ENCODE measurements around the gene HOPX.
"Not testable (repeated sequence)": the region's sequence is repeated elsewhere in the genome, so short reads cannot be mapped to it uniquely, and the experiment has no call there.

Gene HOPX, protein sequence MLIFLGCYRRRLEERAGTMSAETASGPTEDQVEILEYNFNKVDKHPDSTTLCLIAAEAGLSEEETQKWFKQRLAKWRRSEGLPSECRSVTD

DNA sequence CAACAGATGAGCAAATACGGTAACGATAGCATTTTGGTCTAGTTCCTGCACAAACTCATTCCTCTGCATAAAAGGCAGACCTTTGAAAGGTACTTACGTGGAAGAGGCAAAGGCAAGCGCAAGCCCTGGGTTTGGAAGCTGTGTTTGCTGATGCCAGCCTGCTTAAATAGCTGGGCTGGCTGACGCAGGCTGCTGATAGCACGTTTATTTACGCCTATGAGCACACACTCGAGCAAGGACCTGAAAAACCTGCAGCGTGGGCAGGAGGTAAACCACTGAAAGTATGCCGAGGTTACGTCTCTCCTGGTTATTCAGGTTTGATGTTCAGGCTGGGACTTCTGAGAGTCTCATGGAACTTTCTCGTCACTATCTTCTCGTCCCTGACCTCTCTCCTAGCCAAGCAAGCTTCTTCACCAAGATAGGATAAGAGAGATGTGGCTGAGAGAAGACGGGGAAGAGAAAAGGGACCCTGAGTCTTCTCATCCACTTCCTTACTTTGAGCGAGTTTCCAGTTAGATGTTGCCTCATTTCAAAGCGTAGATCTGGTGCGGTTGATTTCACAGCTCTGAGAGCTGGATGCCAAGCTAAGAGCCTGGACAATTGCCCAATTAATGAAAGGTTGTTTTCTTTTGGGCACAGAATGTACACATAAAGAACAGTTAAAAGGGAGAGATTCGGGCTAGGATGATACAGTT, at the start of gene HOPX:
Gene HOPX, minus strand, starts transcription at position 139 of the 695 bp plus-strand sequence. CDS start 23,480 bp downstream, outside the sequence.
- peak within 1 kb of the TSS; percentile 77 for H3K27ac Mint-ChIP-seq
- H3K27me3 Mint-ChIP-seq: peaks cover 5 to 24% of the 10 kb centered on the region in 2 donors
- H3K4me1 Mint-ChIP-seq: peaks cover 17 to 25% of the 10 kb centered on the region in 2 donors
- ATAC-seq (replicated peaks): peak; percentile 88 to 95
- H3K36me3 Mint-ChIP-seq: no peaks in the 10 kb centered on the region
- H3K4me3 Mint-ChIP-seq: peak within 1 kb of the TSS in 1 of 2 donors; percentile 44
- peak; percentile 58 for DNase-seq
- no peaks in the 10 kb centered on the region for H3K9me3 Mint-ChIP-seq

DNA sequence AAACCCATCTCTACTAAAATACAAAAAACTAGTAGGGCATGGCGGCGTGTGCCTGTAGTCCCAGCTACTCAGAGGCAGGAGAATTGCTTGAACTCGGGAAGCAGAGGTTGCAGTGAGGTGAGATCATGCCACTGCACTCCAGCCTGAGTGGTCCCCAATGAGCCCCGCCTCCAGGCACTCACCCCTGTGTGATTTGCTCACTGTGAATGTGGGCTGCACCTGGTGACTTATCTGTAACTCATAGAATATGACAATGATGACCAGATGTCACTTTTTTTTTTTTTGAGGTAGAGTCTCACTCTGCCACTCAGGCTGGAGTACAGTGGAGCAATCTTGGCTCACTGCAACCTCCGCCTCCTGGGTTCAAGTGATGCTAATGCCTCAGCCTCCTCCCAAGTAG, 49.0 kb upstream of the HOPX start:
- no peaks in the 10 kb centered on the region for H3K9me3 Mint-ChIP-seq
- no peak overlapping the region for H3K4me3 Mint-ChIP-seq
- DNase-seq (no peak), ATAC-seq (replicated peaks) (no peak)
- H3K4me1 Mint-ChIP-seq: peaks cover 7 to 14% of the 10 kb centered on the region in 2 donors
- H3K36me3 Mint-ChIP-seq: peaks cover 0 to 2% of the 10 kb centered on the region in 2 donors
- H3K27ac Mint-ChIP-seq: no peak overlapping the region
- peaks cover 0 to 3% of the 10 kb centered on the region in 2 donors for H3K27me3 Mint-ChIP-seq

DNA sequence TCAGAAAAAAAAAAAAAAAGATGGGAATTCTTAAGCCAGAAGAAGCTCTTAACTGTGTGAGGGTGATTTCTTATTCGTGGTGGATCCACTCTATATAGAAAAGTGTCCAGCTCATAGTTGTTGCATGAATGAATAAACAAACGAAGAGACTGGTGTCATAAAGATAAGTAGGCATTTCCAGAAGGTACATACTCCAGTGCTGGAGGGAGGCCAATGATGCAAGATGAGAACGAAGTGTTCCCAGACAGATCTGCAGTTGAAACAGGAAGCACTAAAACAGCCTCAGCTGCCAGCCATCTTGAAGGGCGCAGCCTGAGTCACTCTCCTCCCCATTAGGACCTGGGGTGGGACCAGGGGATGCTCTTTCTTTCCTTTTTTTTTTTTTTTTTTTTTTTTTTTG, 47.4 kb upstream of the HOPX start:
- peaks cover 0 to 3% of the 10 kb centered on the region in 2 donors for H3K27me3 Mint-ChIP-seq
- DNase-seq: no peak
- no peak overlapping the region for H3K27ac Mint-ChIP-seq
- peaks cover 7 to 14% of the 10 kb centered on the region in 2 donors for H3K4me1 Mint-ChIP-seq
- peaks cover 0 to 2% of the 10 kb centered on the region in 2 donors for H3K36me3 Mint-ChIP-seq
- H3K4me3 Mint-ChIP-seq: no peak overlapping the region
- no peak for ATAC-seq (replicated peaks)
- H3K9me3 Mint-ChIP-seq: no peaks in the 10 kb centered on the region

DNA sequence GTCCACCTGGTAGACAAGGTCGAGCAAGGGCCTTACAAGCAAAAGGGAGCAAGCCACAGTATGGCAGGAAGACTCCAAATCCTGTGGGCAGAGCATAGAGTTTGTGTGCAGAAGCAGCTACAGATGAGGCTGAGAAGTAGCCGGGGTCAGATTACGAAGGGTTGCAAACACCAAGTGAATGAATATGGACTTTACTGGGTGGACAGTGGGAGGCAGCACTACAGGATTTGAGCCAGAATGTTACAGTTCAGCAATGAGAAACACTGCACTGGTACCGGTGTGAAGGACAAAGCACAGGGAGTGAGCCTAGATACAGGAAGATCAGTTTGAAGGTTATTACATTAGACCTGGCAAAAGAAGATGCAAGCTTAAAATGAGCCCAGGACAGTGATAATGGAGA, 46.1 kb upstream of the HOPX start:
- no peak overlapping the region for H3K27ac Mint-ChIP-seq
- H3K4me1 Mint-ChIP-seq: peaks cover 7 to 16% of the 10 kb centered on the region in 2 donors
- no peaks in the 10 kb centered on the region for H3K27me3 Mint-ChIP-seq
- ATAC-seq (replicated peaks) (no peak), DNase-seq (no peak)
- H3K36me3 Mint-ChIP-seq: peaks cover 0 to 2% of the 10 kb centered on the region in 2 donors
- no peaks in the 10 kb centered on the region for H3K9me3 Mint-ChIP-seq
- no peak overlapping the region for H3K4me3 Mint-ChIP-seq

DNA sequence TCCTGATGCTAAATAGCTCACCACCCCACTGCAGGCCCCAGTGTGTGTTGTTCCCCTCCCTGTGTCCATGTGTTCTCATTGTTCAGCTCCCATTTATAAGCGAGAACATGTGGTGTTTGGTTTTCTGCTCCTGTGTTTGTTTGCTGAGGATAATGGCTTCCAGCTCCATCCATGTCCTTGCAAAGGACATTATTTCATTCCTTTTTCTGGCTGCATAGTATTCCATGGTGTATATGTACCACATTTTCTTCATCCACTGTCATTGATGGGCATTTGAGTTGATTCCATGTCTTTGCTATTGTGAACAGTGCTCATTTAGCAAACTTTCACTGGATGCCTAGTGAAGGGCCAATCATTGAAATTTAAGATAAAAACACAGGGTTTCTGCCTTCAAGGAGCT, 45.5 kb upstream of the HOPX start:
- H3K9me3 Mint-ChIP-seq; H3K36me3 Mint-ChIP-seq; ATAC-seq (replicated peaks); H3K4me1 Mint-ChIP-seq; H3K4me3 Mint-ChIP-seq; DNase-seq; H3K27me3 Mint-ChIP-seq; H3K27ac Mint-ChIP-seq: not testable (repeated sequence)

DNA sequence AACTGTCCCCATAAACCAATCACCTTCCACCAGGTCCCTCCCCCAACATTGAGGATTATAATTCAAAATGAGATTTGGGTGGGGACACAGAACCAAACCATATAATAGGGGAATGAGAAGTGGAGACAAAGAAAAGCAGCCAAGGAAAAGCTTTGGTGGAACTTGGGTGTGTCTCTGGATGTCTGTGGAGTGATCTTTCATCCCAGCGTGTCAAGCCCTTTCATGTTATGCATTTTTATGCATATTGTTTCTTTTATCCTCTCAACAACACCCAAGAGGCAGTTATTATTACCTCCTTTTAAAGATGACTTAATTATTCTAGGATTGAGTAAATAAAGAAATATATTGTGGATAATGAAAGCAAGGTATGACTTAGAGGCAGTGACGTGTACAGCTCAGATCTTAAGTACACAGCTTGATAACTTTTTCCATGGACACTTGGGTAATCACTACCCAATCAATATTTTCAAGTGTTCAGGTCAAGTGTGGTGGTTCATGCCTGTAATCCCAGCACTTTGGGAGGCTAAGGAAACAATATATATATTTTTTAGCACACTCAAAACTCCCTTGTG, 42.6 kb upstream of the HOPX start:
- peaks cover 0 to 2% of the 10 kb centered on the region in 2 donors for H3K36me3 Mint-ChIP-seq
- H3K4me1 Mint-ChIP-seq: peaks cover 4 to 8% of the 10 kb centered on the region in 2 donors
- no peaks in the 10 kb centered on the region for H3K27me3 Mint-ChIP-seq
- DNase-seq (no peak), ATAC-seq (replicated peaks) (peak in 1 of 2 donors; percentile 52)
- H3K27ac Mint-ChIP-seq: no peak overlapping the region
- no peak overlapping the region for H3K4me3 Mint-ChIP-seq
- no peaks in the 10 kb centered on the region for H3K9me3 Mint-ChIP-seq

DNA sequence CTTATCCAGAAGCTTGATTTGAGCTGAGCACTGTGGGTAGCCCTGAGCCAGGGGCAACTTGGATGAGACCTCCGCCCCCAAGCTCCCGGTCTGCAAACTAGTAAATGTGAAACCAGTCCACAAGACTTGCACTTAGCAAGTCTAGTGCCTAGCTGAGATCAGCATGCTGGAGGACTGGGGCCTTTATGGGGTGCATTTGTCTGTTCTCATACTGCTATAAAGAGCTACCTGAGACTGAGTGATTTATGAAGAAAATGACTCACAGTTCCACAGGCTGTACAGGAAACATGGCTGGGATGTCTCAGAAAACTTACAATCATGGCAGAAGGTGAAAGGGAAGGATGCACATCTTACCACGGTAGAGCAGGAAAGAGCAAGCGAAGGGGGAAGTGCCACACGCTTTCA, 42.1 kb upstream of the HOPX start:
- Mint-ChIP-seq H3K9me3 (no peaks in the 10 kb centered on the region), H3K4me3 (no peak overlapping the region), H3K4me1 (peaks cover 4 to 8% of the 10 kb centered on the region in 2 donors), H3K27me3 (no peaks in the 10 kb centered on the region), H3K36me3 (peaks cover 0 to 2% of the 10 kb centered on the region in 2 donors), H3K27ac (no peak overlapping the region)
- DNase-seq: no peak
- peak; percentile 46 to 76 for ATAC-seq (replicated peaks)

DNA sequence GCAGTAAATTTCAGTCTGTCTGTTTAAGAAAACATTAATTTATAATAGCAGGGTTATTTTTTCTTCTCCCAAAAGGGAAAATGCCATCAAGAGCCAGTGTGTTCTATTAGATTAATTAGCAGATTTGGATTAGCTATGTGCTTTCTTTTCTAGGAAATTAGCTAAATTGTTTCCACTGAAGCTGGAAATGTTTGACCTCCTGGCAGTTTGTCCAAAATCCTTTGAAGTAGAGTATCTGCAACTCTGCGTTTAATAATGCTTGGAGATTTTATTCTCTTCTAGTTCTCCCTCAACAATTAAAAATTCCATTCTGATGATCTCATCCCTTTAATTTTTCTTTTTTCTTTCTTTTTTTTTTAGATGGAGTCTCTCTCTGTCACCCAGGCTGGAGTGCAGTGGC, 27.1 kb upstream of the HOPX start:
- Mint-ChIP-seq H3K27ac (no peak overlapping the region), H3K4me1 (no peaks in the 10 kb centered on the region), H3K36me3 (peaks cover 0 to 4% of the 10 kb centered on the region in 2 donors), H3K27me3 (no peaks in the 10 kb centered on the region), H3K4me3 (no peak overlapping the region), H3K9me3 (peaks cover 0 to 6% of the 10 kb centered on the region in 2 donors)
- no peak for ATAC-seq (replicated peaks)
- DNase-seq: no peak

DNA sequence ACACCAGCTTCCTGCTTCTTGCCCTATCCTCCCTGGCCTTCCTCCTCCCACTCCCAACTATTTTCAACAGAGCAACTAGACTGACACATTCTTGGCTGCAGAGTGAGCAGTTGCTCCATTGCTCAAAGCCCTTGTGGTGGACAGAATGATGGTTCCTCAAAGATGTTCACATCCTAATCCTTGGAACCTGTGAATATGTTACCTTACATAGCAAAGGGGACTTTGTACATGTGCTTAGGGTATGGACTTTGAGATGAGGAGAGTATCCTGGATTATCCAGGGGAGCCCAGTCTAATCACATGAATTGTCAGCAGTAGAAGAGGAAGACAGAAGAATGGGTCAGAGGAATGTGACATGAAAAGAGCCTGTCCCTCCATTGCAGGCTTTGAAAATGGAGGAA, 24.9 kb upstream of the HOPX start:
- Mint-ChIP-seq H3K27ac (no peak overlapping the region), H3K4me3 (no peak overlapping the region), H3K36me3 (no peaks in the 10 kb centered on the region), H3K4me1 (no peaks in the 10 kb centered on the region), H3K9me3 (no peaks in the 10 kb centered on the region), H3K27me3 (no peaks in the 10 kb centered on the region)
- no peak for DNase-seq
- no peak for ATAC-seq (replicated peaks)

DNA sequence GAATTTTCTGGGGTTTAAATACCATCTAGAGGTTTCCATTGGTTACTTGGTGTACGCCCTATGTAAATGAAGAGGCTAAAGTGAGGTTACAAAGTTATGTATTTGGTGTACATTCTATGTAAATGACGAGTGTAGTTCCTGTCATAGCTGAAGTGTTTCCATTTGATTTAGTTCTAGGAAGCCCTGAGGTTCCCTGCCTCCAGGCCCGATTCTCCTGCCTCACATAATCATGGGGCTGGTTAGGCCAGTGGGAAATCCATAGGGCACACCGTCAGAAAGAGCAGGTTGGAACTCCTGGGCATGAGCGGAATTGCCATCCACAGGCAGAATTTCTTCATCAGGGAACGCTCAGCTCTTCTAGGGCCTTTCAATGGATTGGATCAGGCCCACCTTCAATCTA, 24.2 kb upstream of the HOPX start:
- DNase-seq: no peak
- no peaks in the 10 kb centered on the region for H3K27me3 Mint-ChIP-seq
- no peak for ATAC-seq (replicated peaks)
- no peak overlapping the region for H3K4me3 Mint-ChIP-seq
- no peaks in the 10 kb centered on the region for H3K36me3 Mint-ChIP-seq
- no peaks in the 10 kb centered on the region for H3K4me1 Mint-ChIP-seq
- H3K9me3 Mint-ChIP-seq: no peaks in the 10 kb centered on the region
- no peak overlapping the region for H3K27ac Mint-ChIP-seq

DNA sequence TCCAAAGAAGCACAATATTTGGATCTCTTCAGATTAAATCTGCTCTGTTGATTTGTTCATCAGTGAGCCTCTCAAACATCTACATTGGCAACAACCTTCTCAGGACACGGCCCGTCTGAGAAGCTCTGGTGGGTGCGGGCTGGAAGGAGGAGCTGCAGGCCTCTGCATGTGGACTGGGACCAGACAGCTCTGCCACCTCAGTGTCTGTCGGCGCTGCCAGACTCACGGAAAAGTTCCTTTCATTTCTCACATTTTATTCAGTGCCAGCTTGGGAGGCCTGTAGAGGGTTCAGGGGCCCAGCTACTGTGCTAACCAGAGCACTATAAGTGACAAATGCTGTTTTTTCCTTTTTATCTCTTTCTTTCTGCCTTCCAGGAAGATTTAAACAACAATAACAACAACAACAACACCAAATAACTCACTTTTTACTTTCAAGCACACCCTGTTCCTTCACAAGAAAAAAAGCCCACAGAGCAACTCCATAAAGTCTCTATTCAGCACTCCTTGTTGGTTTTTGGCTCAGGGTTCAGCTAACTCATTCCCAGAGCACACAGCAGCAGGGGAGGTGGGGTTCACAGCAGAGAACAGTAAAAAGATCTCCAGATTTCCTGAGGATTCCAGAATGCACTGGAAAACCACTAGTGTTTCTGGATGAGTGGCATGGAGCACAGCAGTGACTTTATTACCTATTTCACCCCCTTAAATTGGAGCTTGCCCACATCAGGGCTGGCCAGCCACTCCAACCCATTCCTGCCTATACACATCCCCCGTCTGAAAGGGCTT, 23.2 kb upstream of the HOPX start:
- Mint-ChIP-seq H3K4me3 (no peak overlapping the region), H3K36me3 (no peaks in the 10 kb centered on the region), H3K27me3 (no peaks in the 10 kb centered on the region)

DNA sequence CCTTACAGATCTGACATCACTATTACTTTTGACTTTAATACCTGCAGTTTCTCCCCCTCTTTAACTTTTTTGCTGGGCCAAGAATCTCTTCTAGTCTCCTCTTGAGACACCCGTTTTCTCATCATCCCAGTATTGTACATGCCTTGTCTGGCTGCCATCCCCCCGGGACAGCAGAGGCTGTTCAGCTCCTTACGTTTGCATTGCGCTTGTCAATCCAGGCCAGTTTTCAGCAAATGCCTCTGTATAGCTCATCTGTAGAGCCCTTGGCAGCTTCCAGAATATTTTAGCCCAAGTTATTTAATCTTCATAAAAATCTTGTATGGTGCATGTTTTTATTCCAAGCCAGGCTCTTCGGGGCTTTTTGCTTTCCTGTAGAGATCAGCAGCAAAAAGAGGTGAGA, 22.3 kb upstream of the HOPX start:
- ATAC-seq (replicated peaks) (no peak), DNase-seq (no peak)
- Mint-ChIP-seq H3K9me3 (no peaks in the 10 kb centered on the region), H3K27ac (no peak overlapping the region), H3K27me3 (no peaks in the 10 kb centered on the region), H3K4me1 (no peaks in the 10 kb centered on the region), H3K36me3 (no peaks in the 10 kb centered on the region), H3K4me3 (no peak overlapping the region)

More for the DNA sequence above, 23.2 kb upstream of the HOPX start:
- ATAC-seq (replicated peaks): no peak
- Mint-ChIP-seq H3K27ac (no peak overlapping the region), H3K4me1 (no peaks in the 10 kb centered on the region), H3K9me3 (no peaks in the 10 kb centered on the region)
- no peak for DNase-seq

DNA sequence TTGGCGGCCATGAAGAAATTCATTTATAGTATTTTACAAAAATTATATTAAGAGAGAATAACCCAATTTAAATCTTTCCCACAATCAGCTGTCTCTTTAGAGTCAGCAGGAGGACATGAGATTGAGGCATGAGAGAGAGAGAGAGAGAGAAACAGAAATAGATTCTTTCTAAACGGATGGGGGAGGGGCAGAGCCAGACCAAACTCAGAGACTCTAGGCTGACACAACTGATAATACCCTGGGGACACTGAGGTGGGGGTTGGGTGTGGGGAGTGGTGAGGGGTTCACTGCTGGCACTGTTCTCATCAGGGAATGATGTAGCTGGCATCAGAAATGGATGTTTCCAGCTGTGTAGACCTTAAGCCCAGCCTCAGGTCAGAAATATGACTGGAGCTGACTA, 20.5 kb upstream of the HOPX start:
- Mint-ChIP-seq H3K4me1 (no peaks in the 10 kb centered on the region), H3K9me3 (no peaks in the 10 kb centered on the region), H3K27ac (no peak overlapping the region), H3K36me3 (no peaks in the 10 kb centered on the region), H3K4me3 (no peak overlapping the region), H3K27me3 (no peaks in the 10 kb centered on the region)
- ATAC-seq (replicated peaks) (no peak), DNase-seq (no peak)

DNA sequence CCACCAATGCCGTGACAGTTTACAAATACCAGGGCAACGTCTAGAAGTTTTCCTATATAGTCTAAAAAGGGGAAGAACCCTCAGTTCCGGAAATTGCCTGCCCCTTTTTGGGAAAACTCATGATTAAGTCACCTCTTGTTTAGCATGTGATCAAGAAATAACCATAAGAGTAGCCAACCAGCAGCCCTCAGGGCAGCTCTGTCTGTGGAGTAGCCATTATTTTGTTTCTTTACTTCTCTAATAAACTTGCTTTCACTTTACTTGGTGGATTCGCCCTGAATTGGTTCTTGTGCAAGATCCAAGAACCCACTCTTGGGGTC, 20.0 kb upstream of the HOPX start:
- H3K27me3 Mint-ChIP-seq: no peaks in the 10 kb centered on the region
- ATAC-seq (replicated peaks): no peak
- H3K9me3 Mint-ChIP-seq: no peaks in the 10 kb centered on the region
- H3K36me3 Mint-ChIP-seq: no peaks in the 10 kb centered on the region
- H3K27ac Mint-ChIP-seq: no peak overlapping the region
- H3K4me3 Mint-ChIP-seq: no peak overlapping the region
- DNase-seq: no peak
- H3K4me1 Mint-ChIP-seq: no peaks in the 10 kb centered on the region
